GM19023 (cell line): ENCODE measurements around the gene DGKQ.

ENCODE experiments used
- ATAC-seq: cut with Tn5 transposase; IDR thresholded peaks from one replicate; pipeline ENCODE4 v1.9.1; 2021; ENCODE audit warnings: mild to moderate bottlenecking, moderate library complexity; ENCODE audit not compliant: unreplicated experiment

DGKQ gene, protein sequence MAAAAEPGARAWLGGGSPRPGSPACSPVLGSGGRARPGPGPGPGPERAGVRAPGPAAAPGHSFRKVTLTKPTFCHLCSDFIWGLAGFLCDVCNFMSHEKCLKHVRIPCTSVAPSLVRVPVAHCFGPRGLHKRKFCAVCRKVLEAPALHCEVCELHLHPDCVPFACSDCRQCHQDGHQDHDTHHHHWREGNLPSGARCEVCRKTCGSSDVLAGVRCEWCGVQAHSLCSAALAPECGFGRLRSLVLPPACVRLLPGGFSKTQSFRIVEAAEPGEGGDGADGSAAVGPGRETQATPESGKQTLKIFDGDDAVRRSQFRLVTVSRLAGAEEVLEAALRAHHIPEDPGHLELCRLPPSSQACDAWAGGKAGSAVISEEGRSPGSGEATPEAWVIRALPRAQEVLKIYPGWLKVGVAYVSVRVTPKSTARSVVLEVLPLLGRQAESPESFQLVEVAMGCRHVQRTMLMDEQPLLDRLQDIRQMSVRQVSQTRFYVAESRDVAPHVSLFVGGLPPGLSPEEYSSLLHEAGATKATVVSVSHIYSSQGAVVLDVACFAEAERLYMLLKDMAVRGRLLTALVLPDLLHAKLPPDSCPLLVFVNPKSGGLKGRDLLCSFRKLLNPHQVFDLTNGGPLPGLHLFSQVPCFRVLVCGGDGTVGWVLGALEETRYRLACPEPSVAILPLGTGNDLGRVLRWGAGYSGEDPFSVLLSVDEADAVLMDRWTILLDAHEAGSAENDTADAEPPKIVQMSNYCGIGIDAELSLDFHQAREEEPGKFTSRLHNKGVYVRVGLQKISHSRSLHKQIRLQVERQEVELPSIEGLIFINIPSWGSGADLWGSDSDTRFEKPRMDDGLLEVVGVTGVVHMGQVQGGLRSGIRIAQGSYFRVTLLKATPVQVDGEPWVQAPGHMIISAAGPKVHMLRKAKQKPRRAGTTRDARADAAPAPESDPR

DNA sequence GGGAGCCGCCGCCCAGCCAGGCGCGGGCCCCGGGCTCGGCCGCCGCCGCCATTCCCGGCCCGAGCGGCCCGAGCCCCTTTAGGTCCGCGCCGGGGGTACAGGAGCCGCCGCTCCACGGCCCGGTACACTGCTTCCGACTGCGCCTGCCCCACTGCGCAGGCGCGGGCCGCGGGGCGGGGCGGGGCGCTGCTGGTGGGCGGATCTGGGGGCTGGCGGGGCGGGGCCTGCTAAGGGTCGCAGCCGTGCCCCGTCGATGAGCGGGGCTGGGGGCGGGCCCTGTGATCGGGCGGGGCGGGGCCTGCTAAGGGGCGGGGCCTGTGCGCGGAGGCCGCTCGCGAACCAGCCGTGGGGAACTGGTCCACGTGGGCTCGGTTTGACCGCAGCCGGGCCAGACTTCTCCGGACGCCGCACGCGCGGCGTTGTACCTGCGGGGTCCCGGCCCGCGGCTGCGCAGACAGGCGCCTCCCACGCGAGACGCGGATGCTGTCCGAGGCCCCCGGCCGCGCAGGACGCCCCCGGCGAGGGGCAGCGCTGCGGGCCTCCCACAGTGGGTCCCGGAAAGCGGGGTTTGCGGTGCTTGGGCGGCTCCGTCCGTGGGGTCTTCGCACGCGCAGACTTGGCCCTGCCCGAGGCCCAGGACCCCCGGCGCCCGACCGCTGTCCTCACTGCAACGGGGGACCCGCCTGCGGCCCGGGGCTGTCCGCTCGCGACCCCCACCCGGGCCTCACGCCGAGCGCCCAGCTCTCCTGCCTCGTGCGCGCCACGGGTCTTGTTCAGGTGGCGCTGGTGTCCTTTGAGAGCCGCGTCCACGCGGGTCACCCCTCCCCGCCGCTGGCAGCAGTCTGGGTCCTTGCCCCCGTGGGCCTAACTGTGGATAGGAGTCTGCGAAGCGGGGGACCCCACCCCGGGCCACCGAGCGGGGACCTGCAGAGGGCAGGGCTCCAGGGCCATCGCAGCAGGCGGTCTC is at the start of gene DGKQ:
TSS of gene DGKQ (minus strand) at position 139 of the 967 bp plus-strand sequence. CDS start at position 52, 87 bp downstream.
- peak; percentile 60 for ATAC-seq

DNA sequence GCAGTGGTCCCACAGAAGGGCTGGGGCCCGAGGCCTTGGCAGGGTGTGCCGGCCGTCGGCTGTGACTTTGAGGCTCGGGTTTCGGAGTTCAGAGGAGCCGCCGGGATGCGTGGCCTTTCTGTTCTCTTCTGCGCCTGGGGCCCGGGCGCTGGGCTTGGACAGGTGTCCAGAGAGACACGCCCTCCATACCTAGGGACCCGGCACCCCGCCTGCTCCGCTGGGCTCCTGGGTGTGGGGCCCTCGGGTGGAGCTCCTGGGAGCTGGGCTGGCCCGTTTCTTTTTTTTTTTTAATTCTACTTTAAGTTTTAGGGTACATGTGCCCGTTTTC is 49.3 kb upstream of the DGKQ start:
- no peak for ATAC-seq

DNA sequence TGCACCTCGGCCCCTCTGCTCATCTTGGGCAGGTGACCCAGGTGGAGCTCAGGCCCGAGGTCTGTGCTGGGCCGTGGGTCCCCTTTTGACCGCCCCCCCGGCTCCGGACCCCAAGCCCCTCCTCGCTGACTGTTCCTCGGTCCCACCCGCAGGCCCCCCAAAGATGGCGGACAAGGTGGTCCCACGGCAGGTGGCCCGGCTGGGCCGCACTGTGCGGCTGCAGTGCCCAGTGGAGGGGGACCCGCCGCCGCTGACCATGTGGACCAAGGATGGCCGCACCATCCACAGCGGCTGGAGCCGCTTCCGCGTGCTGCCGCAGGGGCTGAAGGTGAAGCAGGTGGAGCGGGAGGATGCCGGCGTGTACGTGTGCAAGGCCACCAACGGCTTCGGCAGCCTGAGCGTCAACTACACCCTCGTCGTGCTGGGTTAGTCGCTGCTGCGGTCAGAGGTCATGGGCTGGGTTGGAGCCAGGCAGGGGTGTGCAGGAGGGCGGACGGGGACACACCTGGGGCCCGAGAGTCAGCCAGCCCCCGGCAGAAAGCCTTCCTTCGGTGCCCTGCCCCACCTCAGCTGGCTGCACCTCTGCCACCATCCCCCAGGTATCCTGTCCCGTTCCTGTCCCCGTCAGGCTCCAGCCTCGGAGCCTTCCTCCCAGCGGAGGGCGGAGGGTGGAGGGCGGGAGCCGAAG is 48.8 kb upstream of the DGKQ start:
- no peak for ATAC-seq

DNA sequence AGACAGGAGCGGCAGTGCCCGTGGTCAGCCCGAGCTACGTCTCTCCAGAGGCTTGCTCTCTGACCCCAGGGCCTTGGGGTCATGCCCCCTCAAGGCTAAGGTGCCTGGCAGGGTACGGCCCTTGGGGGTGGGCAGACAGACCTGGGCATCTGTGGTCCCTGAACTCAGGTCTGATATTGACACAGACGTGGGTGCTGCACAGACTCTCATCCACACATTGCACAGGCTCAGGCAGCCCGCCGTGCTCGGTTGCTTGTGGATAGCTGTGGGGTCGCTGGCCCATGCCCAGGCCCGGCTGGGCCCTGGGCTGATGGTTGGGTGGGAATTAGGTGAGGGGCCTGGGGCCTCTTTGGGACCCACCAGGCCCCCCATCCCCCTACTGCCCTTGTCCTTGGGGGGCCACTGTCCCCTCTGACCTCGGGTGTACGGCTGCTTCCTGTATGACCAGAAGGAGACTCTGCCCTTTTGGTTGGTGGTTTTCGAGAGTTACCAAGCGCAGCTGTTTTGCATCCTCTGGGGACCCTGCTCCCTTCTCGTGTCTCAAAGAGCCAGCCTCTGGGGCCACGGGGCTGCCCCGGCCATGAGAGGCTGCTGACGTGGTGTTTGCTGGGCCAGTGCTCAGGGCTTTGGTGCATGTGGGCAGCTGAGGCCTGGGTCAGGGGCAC is 48.1 kb upstream of the DGKQ start:
- ATAC-seq = peak; percentile 81

DNA sequence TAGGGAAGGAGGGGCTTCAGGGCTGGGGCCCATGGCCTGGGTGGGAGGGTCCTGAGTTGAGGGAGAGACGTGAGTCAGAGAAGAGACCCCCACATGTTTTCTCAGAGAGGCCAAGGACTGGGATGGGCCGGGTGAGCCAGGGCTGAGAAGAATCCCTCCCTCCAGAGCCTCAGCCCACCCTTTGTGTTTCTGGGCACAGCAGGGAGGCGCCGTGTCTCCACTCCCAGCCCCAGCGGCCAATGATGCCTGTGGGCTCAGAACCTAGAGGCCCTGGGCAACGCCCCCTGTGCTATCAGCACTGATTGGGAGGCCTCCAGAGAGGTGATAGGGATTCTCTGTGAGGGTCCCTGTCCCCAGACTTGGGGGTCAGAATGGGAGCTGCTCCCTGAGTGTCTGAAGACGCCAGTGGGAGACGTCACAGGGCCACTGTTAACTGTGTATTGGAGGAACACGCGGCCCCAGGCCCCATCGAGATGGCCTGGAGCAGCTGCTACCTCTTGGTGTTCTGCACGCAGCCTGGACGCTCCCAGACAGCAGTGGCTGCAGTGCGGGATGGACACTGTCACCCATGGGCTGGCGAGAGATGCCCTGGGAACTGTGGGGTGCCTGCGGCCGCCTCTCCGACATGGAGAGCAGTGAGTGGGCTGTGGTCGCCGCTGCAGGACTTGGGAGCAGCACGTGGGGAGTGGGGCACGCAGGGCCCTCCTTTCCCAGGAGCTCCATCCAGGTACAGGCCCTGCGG is 46.5 kb upstream of the DGKQ start:
- ATAC-seq = no peak

DNA sequence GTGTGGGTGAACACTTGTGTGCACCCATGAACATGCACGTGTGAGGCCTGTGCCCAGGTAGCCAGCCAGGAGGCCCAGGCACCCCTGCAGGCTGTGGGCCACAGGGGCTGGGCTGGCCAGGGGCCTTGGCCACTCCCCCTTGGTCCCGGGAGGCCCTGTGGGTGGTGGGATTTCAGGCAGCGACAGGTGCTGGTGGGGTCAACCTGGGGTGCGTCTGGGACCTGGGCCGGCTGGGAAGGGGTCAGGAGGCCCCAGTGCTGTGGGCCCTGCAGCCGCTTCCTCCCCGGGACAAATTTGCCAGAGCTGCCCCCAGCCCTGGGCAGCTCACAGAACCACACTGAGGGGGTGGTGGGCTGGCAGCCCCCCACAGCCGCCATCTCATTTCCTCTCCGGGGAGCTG is 46.0 kb upstream of the DGKQ start:
- no peak for ATAC-seq

DNA sequence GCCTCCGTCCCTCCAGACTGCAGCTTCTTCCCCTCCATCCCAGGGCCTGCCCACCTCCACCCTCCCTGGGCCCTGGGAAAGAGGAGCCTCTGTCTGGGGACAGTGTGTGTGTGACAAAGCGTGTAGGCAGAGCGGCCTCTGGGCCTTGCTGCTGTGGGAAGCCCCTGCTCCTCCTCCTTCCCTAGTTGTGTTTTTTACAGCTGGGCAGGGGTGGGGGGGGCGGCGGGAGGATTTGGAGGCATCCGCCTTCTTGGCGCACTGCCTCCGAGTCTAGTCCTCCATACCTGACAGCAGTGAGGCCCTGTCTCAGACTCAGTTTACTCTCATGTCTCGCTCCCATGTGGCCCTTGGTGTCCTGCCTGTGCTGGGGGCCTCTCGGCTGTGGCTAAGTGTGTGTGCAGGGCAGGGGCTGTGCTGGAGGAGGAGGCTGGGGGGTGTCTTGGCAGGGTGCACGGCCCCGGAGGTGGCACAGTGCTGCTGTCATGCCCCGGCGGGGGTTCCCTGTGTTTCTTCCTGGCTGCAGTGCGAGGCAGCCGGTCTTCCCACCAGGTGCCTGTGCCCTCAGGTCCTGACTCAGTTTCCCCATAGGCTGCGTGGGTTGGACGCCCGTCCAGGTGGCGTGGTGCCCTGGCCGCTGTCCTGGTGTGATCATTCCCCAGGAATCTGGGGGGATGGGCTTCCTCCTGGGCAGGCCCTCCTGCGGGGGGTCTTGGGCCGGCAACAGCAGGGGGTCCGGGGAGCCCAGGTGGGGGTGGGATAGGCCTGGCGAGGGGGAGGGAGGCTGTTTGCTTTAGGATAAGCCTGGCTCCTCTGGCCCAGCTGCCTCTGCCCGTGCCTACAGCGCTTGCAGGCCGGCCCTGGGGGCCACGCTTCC is 45.0 kb upstream of the DGKQ start:
- no peak for ATAC-seq

DNA sequence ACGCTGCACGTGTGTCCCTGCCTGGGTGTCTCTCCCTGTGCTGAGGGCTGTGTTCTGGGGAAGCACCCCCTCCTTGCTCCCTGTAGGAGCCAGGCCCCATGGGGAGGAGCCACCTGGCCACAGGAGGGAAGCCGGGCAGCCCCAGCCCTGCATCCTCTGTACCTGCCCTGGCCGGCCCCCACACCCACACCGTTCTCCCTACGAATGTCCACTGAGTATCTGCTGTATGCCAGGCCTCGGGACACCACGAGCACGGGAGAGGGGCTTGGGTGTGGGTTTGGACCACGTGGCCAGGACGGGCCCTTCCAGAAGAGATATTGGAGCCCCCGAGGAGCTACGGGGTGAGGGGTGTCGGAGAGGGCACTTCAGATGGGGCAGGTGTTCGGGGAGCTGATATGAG is 44.3 kb upstream of the DGKQ start:
- no peak for ATAC-seq

DNA sequence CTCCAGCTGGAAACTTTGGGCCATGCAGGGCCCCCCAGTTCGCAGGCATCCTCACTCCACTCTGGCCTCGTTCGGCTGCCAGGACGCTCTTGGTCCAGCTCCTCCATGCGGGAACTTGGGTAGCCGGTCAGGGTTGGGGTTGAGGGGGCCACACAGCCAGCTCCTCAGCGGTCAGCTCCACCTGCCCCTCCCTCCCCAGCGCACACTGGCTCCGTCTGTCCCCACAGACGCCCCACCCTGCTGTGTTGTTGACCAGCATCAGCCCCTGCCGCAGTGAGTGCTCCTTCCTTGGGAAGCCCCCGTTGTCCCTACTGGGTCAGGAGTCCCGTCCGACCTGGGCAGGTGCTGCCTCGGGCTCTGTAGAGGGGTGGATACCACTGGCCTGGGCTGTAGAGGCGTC is 43.8 kb upstream of the DGKQ start:
- no peak for ATAC-seq

DNA sequence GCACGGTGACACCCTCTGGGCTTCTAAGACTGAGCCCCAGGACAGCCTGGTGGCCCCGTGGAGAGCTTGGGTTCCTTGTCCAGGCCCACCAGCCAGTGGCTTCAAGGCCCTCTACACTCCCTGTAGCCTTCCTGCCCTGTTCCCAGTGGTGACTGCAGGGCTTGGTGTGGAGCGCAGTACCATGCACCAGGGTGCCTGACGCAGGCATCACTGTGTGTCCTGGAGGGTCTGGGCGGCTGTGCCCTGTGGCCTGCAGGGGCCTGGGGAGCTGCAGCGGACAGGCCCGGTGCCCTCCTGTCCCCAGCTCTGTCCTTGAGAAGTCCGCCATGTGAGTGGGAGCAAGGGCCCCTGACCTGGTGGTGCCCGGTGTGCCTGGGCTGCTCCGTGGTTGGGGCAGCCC is 42.4 kb upstream of the DGKQ start:
- ATAC-seq = no peak

DNA sequence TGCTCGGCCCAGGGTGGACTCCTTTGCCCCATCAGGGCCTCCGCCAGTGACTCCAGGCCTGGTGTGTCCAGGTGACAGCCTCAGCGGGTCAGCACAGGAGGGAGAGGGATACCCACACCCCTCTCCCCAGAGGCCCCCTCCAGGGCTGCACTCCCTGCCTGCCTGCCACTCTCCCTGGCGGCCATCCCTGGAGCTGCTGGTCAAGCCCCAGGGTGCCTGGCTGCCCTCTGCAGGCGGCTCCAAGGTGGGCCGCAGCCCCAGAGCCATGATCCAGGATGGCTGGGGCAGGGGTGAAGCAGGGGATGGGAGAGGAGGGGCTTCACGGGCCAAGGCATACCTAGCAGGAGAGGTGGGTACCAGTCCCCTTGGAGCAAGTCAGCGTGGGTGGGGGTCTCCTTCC is 41.8 kb upstream of the DGKQ start:
- ATAC-seq = no peak

DNA sequence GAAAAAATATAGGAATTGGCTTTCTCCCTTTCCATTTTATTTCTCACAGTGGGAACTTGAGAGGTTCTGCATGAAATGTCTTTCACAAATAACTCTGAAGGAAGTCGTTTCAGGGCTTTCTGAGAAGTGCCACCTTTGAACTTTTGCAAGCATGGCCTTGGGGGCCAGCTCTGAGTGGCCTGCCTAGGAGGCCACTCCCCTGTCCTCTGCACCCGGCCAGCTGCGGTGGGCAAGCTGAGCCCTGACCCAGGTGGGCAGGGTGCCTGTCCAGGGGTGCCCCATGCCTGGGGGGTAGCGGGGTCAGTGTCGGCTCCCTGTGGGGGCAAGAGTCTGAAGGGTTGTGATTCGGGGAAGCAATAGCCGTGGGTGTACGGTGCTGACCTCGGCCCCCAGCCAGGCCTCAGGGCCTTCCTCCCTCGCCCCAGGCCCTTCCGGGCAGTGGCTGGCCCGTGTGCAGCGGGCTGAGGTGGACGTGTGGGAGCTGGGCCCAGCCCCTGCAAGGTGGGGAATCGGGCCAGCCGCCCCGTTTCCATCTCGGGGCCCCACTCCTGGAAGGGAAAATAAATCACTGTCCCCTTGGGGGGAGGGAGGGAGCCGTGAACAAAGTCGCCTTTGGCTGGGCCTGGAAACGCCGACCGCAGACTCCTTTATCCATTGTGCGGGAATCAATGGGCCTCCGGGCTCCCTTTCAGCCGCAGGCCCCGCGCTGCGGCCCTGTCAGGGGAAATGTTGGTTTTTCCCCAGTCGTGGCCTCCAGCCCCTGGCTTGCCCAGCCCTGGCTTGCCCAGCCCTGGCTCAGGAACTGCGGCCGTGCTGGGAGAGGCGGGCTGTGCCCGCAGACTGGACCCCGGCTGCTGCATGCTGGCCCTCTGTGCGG is 41.2 kb upstream of the DGKQ start:
- ATAC-seq = no peak

DNA sequence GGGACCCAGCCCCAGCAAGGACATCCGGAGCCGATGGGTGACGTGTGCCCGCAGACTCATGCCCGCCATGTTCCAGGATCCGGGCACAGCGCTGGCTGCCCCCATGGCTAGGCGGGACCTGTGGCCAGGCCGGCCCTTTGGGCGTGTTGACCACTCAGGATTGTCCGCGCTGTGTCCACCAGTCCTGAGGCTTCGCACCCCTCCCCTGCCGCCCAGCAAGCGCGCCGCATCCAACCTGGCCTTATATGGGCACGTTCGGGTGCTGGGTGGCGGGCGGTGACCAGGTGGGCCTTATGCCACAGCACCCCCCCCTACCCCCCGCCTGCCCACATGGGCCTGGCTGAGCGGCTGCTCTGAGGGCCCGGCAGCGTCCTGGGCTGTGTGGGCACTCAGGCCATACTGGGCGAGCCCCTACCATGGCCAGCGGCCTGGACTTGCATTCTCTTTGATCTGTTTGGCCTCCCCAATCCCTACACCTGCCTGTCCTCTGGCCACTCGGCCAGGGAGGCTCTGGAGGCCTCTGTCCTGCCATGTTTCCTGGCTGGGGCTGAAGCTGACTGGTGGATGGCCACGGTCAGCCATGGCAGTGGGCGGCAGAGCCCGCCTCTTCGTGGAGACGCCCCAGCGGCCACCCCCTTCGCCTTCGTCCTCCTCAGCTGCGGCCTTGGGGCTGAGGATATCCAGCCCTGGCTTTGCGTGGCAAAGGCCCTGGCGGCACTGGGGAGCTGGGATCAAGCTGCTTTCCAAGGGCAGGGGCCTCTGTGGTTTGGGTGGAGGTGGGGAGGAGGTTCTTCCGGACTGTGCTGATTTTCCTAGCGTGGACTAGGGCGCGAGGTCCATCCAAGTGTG is 40.1 kb upstream of the DGKQ start:
- ATAC-seq = no peak

DNA sequence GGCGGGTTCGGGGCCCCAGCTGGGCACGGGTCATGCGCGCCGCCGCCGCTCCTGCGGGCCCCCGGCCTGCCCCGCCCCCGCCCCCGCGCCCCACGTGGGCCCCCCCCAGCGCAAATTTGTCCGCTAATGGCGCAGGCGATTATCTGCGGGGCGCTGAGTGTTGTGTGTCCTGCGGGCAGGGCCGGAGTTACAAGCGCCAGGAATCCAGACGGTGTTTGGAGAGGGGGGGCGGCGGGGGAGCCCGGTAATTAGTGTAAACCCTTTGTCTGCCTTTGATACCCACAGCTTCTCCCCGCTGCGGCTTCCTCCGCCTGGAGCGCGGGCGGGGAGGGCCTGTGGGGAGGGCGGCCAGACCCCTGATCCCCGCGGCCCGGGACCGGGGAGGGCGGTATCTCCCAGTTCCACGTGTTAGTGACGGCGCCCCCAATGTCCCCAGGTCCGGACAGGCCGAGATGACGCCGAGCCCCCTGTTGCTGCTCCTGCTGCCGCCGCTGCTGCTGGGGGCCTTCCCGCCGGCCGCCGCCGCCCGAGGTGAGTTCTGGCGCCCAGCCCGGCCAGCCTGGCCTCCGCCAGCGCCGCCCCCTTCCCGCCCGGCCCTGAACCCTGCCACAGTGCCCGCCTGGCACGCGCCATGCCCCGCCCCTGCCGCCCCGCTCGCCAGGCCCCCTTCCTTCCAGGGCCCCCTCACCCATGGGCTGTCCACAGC is 38.8 kb upstream of the DGKQ start:
- no peak for ATAC-seq

DNA sequence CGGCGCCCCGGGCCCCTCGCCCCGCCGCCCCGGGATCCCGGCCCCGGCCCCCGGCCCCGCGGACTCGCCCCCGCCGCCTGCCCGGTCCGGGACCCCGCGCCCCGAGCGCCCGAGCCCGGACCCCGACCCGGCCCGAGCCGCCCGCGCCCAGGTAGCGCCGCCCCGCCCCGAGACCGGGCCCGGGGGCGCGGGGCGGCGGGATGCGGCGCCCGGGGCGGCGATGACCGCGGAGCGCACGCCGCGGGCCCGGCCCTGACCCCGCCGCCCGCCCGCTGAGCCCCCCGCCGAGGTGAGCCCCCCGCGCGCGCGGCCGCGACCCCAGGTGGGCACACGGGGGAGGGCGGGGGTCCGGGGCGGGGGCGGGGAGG is 38.3 kb upstream of the DGKQ start:
- ATAC-seq = peak; percentile 2
